ENCODE results near the gene MYT1. TPM values are rescaled to one million over a fixed set of nuclear protein-coding genes. Genes with fewer than 3 reads are reported as not detected.
A peak's percentile ranks its signal among the peaks of the same experiment; 100 is the strongest.

The MYT1 gene
- total and polyA plus RNA-seq, 2 of the 13 experiments (the other 11 are each of a cell fraction or from before 2014, with no cell fraction given): 0.58 to 2.5 TPM

- TF ChIP-seq BCLAF1 (IDR thresholded peaks at IDR 0.05) (no peak), EP300 (IDR thresholded peaks at IDR 0.05; ENCODE audit: low read depth in 2 of 2, low read length in 2 of 2) (peak in 1 of 2 experiments; percentile 76; a peak in 2 of 4 replicates), EP300 (CRISPR knock-in tag; IDR thresholded peaks at IDR 0.05; ENCODE audit: borderline replicate concordance) (peak; percentile 84), ZSCAN20 (CRISPR knock-in tag; IDR thresholded peaks at IDR 0.05; ENCODE audit: borderline replicate concordance) (peak; percentile 100), REXO4 (CRISPR knock-in tag; IDR thresholded peaks at IDR 0.05; ENCODE audit: borderline replicate concordance) (no peak), NR1H2 (CRISPR knock-in tag; IDR thresholded peaks at IDR 0.05; ENCODE audit: borderline replicate concordance, low read depth) (peak; percentile 88; the same call in 1 of the 2 replicates), SIX4 (CRISPR knock-in tag; IDR thresholded peaks at IDR 0.05) (no peak), ZBTB10 (CRISPR knock-in tag; IDR thresholded peaks at IDR 0.05; ENCODE audit: borderline replicate concordance) (no peak), HIVEP1 (CRISPR knock-in tag; IDR thresholded peaks at IDR 0.05) (no peak), ZNF235 (CRISPR knock-in tag; IDR thresholded peaks at IDR 0.05; ENCODE audit: borderline replicate concordance) (no peak), ZNF569 (CRISPR knock-in tag; IDR thresholded peaks at IDR 0.05; ENCODE audit: borderline replicate concordance) (no peak), ZNF501 (CRISPR knock-in tag; IDR thresholded peaks at IDR 0.05) (0 out of 2 replicates have a peak, but pooled peaks have one; percentile 9), SMARCC2 (IDR thresholded peaks at IDR 0.05) (no peak), ZNF747 (CRISPR knock-in tag; IDR thresholded peaks at IDR 0.05; ENCODE audit: borderline replicate concordance) (0 out of 2 replicates have a peak, but pooled peaks have one; percentile 60), GPBP1L1 (CRISPR knock-in tag; IDR thresholded peaks at IDR 0.05) (no peak), ZNF550 (CRISPR knock-in tag; IDR thresholded peaks at IDR 0.05; ENCODE audit: borderline replicate concordance) (no peak), MLXIP (CRISPR knock-in tag; IDR thresholded peaks at IDR 0.05; ENCODE audit: borderline replicate concordance) (no peak), ZNF605 (CRISPR knock-in tag; IDR thresholded peaks at IDR 0.05) (peak; percentile 31; the same call in 1 of the 2 replicates), HOXD1 (CRISPR knock-in tag; IDR thresholded peaks at IDR 0.05) (no peak)
These were observed 74.0 kb downstream of the MYT1 start (continued) for GRCh38 chr20:64238115-64238825.

Data from HepG2 (cell line).